ENCODE measurements around the gene GDPGP1. TPM values are rescaled to one million over a fixed set of nuclear protein-coding genes. Genes with fewer than 3 reads are reported as not detected.

Gene GDPGP1, protein sequence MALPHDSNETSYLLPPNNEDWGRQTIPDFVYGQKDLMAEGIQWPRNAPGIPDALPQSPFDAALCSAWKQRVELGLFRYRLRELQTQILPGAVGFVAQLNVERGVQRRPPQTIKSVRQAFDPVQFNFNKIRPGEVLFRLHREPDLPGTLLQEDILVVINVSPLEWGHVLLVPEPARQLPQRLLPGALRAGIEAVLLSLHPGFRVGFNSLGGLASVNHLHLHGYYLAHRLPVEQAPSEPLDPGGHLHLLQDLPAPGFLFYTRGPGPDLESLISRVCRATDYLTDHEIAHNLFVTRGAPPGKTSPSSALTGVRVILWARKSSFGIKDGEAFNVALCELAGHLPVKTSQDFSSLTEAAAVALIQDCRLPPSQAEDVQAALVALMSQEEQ
- 2.6 and 3.0 TPM in 2 replicates for polyA plus RNA-seq

GRCh38 chr15:90234096-90234988 is at the start of gene GDPGP1:
Gene GDPGP1, plus strand, starts transcription at chr15:90234209. Its CDS starts 6,700 bp downstream, at chr15:90240909.

GRCh38 chr15:90201130-90201943 is 32.7 kb upstream of the GDPGP1 start, which contains the start of gene SEMA4B:
Gene SEMA4B, plus strand, starts transcription at chr15:90201330. Its CDS starts 249 bp downstream, at chr15:90201579.

GRCh38 chr15:90233387-90234095 is 468 bp upstream of the GDPGP1 start, which contains the start of gene CIB1:
Gene CIB1, minus strand, starts transcription at chr15:90233941. Its CDS starts 56 bp downstream, at chr15:90233885.

GRCh38 chr15:90249203-90249863 is 15.3 kb downstream of the GDPGP1 start, which contains the start of gene TTLL13:
Gene TTLL13, plus strand, starts transcription at chr15:90249556. Its CDS starts 1,075 bp downstream, at chr15:90250631.

GRCh38 chr15:90265271-90266060 is 31.5 kb downstream of the GDPGP1 start, which contains the start of gene NGRN:
Gene NGRN, plus strand, starts transcription at chr15:90265672. Its CDS starts 41 bp downstream, at chr15:90265713.

Other genes starting within 250 kb of the GDPGP1 start
- gene ZNF710, start 232.9 kb upstream of the GDPGP1 start, polyA plus RNA-seq = 1.0 TPM in 1 of 2 replicates, not detected in the other
- 0.57 and 1.9 TPM in 2 replicates for gene IDH2, start 131.7 kb upstream of the GDPGP1 start, polyA plus RNA-seq
- 0.69 and 1.6 TPM in 2 replicates for gene SEMA4B, start 32.9 kb upstream of the GDPGP1 start, polyA plus RNA-seq
- gene CIB1, start 268 bp upstream of the GDPGP1 start, polyA plus RNA-seq = 6.4 and 7.2 TPM in 2 replicates
- gene TTLL13, start 15.3 kb downstream of the GDPGP1 start, polyA plus RNA-seq = 0.31 and 0.79 TPM in 2 replicates
- gene NGRN, start 31.5 kb downstream of the GDPGP1 start, polyA plus RNA-seq = 12.9 and 37.6 TPM in 2 replicates
- 2.7 TPM in 1 of 2 replicates, not detected in the other for gene ZNF774, start 118.1 kb downstream of the GDPGP1 start, polyA plus RNA-seq
- gene IQGAP1, start 154.0 kb downstream of the GDPGP1 start, polyA plus RNA-seq = 2.3 and 14.1 TPM in 2 replicates